OCI-LY1 (cell line): ENCODE measurements around the gene TMEM184B.

ENCODE experiments used
- CTCF ChIP-seq: fragments of 200-600 bp; sonication (generic), shearing (Covaris generic); IDR thresholded peaks from 2 replicates; pipeline ENCODE4 v1.5.1; 2017; ENCODE audit warnings: mild to moderate bottlenecking, antibody characterized with exemption, low read length, moderate library complexity, mixed read lengths
- EZH2 ChIP-seq: fragments of 200-600 bp; sonication (generic), shearing (Covaris generic); IDR thresholded peaks from 2 replicates; pipeline ENCODE4 v1.8.0; 2017; ENCODE audit warnings: borderline replicate concordance, mixed run types, mild to moderate bottlenecking, antibody characterized with exemption, low read length, moderate library complexity, mixed read lengths

GRCh38 chr22:38317995-38318715 lies 45.3 kb upstream of the TMEM184B start:
- no peak for TF ChIP-seq EZH2
- no peak for TF ChIP-seq CTCF
